NCI-H524 (cell line): ENCODE results near the gene MYORG.
"Not testable (repeated sequence)": the region's sequence is repeated elsewhere in the genome, so short reads cannot be mapped to it uniquely, and the experiment has no call there.

Experiments used
- DNase-seq, 2 experiments: peaks; one replicate each; lab custom pipeline; 2025; lab: John Stamatoyannopoulos, UW

MYORG gene

DNA sequence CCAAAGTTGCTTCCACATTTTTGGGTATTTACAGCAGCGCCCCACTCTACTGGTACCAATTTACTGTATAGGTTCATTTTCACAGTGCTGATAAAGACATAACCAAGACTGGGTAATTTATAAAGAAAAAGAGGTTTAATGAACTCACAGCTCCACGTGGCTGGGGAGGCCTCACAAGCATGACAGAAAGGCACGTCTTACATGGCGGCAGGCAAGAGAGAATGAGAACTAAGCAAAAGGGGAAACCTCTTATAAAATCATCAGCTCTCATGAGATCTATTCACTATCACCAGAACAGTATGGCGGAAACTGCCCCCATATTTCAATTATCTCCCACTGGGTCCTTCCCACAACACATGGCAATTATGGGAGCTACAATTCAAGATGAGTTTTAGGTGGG lies 7.9 kb downstream of the MYORG start:
- DNase-seq: not testable (repeated sequence)

DNA sequence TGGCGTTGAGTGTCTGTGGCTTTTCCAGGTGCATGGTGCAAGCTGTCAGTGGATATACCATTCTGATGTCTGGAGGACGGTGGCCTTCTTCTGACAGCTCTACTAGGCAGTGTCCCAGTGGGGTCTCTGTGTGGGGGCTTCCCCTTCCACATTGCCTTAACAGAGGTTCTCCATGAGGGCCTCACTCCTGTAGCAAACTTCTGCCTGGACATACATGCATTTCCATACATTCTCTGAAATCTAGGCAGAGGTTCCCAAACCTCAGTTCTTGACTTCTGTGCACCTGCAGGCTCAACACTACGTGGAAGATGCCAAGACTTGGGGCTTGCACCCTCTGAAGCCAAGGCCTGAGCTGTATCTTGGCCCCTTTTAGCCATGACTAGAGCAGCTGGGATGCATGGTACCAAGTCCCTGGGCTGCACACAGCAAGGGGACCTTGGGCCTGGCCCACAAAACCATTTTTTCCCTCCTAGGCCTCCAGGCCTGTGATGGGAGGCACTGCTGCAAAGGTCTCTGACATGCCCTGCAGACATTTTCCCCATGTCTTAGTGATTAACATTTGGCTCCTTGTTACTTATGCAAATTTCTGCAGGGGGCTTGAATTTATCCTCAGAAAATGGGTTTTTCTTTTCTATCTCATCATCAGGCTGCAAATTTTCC lies 8.8 kb downstream of the MYORG start:
- not testable (repeated sequence) for DNase-seq

DNA sequence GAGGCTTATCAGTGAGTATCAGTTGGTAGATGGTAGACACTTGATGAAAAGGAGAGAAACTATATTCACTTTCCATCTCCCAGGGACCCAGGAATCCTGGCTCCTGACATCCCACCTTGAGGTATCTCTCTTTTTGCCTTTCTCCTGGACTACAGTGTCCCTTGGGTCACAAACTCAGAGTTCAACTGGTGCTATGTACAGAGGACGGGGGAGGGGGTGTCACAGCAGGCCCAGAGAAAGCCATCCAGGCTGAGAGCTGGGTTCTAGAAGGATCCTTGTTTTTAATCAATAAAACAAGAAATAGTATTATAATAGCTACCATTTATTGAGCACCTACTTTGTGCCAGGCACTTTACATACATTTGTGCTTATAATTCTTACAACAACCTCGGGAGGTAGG lies 10.3 kb downstream of the MYORG start:
- no peak for DNase-seq

DNA sequence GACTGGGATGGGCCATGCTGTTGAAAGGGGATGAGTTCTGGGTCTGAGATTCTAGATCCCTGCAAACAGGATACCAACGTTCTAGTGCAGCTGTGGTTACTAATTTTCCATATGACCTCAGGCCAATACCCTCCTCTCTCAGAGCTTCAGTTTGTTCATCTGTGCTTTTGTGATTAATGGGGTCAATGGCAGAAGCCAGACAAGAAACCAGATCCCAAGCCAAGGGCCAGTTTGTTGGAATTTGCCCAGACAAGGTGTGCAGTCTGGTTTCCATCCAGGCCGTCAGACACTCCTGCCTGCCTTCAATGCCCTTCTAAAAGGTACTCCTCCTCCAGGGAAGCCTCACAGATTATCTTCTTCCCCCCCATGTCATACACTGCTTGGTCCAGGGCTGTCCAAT lies 11.4 kb downstream of the MYORG start:
- DNase-seq: no peak

DNA sequence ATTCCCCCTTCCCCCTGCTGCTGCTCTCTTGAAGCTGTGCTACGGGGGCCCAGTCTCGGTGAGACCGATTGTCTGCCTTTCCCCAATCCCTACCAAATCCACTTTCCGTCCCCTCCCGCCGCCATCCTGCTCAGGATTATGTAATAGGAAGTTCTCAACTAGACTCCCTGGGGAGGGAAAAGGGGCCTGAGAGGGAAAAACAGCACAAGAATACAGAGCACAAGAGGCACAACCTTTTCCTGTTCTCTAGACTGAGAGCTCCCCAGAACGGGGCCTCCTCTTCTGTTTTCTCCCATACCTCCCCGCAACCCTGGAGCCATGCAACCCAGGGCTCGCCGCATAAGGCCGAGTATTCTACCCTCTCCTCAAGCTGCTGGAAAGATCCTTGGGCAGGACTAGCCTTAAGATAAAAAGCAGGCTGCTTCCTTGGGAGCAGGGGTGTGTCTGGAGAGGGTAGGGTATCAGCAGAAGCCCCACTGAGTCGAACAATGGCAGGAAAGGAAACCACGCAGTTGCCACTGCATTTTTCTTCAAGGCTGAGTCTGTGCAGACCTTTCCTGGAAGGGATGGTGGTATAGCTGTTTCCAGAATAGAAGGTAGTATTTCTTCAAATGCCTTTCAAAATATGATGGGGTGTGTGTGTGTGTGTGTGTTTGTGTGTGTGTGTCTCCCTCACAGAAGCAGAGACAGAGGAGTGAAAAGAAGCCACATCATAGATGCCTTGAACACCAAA lies 12.9 kb downstream of the MYORG start:
- DNase-seq: no peak

DNA sequence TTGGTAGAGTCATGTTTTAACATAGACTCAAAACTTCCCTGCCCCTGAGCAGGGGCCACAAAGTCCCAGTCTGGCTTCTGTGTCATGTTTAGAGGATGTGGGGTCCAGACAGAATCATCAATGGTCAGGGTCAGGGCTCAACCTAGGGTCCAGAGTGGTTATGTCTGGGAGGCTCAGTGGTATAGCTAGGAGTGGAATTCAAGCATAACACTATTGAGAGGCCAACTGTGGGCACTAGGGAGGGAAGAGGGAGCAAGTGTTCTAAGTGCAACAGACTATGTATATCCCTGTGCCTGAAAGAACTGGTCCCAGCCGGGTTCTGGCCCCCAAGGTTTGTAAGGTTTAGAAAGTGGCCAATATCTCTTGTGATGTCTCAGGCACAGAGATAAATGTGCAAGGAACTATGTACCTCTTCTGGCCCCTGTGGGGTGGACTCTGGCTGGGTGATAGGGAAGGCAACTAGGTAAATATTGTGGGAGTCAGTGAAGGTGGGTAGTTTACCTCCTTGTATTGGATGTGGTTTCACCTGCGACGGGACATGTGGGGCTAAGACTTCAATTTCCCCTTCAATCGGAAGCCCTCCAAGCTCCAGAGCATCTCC lies 14.0 kb downstream of the MYORG start:
- DNase-seq: no peak

DNA sequence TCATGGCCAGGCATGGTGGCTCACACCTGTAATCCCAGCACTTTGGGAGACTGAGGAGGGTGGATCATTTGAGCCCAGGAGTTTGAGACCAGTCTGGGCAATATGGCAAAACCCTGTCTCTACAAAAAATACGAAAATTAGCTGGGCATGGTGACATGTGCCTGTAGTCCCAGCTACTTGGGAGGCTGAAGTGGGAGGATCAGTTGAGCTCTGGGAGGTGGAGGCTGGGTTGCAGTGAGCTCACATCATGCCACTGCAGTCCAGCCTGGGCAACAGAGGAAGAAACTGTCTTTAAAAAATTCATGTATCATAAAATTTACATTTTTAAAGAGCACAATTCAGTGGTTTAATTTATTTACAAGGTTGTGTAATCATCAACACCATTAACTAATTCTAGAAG lies 23.7 kb downstream of the MYORG start:
- not testable (repeated sequence) for DNase-seq

DNA sequence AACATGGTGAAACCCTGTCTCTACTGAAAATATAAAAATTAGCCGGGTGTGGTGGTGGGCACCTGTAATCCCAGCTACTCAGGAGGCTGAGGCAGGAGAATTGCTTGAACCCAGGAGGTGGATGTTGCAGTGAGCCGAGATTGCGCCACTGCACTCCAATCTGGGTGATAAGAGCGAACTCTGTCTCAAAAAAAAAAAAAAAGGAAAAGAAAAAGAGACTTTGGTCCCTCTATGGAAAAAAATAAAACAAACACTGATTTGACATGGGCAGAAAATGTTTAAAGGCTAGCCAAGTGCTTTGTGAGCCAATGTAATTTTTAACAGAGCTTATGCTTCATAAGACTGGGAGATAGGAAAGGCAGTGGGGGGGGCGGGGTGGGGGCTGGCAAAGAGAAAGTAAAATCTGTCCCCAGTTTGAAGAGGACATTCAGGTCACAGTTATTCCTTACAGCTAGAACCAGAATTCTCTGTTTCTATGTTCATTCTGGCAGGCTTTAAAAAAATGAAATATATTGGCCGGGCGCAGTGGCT lies 24.5 kb downstream of the MYORG start:
- DNase-seq: not testable (repeated sequence)

DNA sequence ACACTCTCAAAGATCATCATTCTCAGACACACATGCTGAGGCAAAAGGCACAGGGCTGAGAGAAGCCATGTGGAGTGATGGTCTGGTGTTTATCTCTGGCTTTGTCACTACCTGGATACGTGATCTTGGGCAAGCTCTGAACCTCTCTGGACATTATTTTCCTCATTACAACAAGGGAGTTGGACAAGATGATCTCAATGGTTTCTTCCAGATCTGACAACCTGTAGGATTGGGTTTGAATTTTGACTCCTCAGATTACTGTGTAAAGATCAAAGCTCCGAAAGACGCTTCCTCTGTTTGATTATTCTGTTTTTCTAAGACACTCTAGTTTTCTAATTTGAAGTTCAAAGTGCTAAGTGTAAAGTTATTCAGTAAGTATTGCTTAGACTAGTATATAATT lies 27.4 kb downstream of the MYORG start:
- DNase-seq: no peak

DNA sequence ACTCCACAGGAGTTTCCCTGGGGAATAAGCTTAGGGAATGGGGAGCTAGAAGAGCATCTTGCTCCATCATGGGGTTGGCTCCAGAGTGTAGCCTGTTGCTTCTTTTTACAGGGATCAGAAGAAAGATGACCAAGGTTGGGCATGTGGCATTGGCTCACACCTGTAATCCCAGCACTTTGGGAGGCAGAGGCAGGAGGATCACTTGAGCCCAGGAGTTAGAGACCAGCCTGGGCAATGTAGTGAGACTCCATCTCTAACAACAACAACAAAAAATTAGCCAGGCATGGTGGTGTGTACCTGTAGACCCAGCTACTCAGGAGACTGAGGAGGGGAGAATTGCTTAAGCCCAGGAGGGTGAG lies 28.9 kb downstream of the MYORG start:
- no peak for DNase-seq

DNA sequence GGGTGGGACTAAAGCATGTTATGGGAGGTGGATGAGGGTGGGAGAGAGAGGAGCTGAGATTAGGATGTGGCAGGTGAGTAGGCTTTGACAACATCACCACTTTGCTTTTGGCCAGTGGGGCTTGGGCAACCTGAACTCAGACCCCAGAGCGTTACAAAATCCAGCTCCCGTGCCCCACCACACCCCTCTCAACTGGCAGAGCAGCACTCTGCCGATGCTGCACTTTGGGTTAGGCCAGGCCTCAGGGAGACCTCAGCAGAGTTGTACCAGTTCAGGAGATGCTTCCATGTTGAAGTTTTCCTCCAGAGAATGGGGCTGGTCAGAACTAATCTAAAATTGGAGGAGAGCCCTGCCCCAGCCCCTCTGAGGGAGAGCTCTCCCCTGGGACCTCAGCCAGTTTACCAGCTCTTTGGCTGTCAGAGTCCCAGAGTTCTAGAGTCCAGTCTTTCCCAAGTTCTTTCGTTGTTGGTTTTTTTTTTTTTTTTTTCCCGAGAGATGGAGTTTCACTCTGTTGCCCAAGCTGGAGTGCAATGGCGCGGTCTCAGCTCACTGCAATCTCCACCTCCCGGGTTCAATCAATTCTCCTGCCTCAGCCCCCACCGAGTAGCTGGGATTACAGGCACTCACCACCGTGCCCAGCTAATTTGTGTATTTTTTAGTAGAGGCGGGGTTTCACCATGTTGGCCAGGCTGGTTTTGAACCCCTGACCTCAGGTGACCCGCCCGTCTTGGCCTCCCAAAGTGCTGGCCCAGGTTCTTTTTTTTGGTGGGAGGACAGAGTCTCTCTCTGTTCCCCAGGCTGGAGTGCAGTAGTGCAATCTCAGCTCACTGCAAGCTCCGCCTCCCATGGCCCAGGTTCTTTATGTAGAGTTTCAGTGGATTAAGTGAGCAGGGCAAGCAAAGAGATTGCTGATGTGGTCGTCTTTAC lies 29.6 kb downstream of the MYORG start:
- no peak for DNase-seq

DNA sequence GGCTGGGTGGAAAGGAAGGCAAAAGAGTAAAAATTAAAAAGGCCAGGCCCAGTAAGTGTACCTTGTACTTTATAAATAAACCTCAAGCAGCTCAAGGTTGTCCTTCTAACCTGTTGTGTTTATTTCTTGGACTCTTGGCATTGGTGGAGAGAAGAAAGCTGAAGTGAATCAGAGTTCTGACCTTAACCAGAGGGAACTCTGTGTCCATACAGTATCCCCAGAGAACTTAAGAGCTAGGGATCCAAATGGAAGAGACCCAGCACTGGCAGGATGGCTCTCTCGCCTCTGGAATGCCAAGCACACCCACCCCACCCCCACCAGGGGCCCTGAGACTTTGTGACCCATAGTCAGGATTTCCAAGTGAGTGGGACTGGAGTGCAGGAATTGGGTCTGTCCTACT lies 33.1 kb downstream of the MYORG start:
- no peak for DNase-seq

DNA sequence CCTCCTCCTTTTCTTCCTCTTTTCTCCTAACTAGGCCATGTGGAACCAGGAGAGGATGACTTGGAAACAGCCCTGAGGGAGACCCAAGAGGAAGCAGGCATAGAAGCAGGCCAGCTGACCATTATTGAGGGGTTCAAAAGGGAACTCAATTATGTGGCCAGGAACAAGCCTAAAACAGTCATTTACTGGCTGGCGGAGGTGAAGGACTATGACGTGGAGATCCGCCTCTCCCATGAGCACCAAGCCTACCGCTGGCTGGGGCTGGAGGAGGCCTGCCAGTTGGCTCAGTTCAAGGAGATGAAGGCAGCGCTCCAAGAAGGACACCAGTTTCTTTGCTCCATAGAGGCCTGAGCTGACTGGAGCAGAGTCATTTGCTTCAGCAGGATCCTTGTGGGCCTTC lies 33.6 kb downstream of the MYORG start:
- no peak for DNase-seq

DNA sequence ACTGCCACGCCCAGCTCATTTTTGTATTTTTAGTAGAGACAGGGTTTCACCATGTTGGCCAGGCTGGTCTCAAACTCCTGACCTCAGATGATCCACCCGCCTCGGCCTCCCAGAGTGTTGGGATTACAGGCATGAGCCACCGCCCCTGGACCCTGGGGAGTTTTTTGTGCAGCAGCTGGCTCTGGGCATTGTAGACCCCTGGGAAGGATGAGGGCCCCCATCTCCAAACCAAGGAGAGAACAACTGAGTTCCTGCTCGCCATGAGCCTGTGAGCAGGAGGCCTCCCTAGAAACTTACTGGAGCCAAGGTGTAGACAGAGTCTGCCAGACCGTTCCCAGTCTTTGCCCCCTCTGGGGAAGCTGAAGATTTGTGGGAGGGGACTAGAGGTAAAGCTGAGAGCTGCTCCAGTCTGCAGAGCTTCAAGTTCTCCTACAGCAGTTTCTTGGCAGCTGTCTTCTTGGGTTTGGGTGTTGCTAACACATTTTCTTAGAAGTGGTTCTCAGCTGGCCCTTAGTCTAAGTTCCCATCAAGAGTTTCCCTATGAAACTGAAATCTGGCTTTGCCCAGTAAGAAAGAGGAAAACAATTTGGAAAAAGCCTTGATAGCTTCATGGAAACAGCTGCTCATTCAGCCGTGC lies 34.9 kb downstream of the MYORG start:
- DNase-seq: no peak

DNA sequence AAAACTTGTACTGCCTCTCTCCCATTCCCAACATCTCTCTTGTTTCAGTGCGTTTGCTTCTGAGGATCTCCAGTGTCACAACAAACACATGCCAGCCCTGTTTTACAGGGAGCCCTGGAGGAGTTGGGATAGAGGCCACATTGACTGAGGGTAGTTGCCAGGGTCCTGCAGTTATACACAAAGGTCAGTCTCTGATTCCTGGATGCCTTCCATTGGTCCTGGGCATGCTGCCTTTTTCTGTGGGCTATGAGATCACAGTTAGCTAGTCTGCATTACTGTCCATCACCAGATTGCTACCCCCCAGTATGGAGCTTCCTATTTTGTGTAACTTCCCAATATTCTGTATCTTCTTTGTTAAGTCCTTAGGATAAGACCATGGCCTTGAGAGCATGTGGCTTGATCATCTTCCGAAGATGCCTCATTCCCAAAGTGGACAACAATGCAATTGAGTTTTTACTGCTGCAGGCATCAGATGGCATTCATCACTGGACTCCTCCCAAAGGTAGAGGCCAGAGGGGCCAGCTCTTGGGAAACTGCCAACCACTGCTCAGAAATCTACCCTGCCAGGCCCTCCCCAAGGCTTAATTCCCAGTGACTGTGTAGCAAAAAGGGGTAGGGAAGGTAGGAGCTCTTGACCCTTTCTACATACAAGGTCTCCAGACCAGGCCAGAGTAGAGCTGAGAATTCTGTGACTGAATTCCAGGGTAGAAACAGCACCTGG lies 37.9 kb downstream of the MYORG start:
- no peak for DNase-seq

DNA sequence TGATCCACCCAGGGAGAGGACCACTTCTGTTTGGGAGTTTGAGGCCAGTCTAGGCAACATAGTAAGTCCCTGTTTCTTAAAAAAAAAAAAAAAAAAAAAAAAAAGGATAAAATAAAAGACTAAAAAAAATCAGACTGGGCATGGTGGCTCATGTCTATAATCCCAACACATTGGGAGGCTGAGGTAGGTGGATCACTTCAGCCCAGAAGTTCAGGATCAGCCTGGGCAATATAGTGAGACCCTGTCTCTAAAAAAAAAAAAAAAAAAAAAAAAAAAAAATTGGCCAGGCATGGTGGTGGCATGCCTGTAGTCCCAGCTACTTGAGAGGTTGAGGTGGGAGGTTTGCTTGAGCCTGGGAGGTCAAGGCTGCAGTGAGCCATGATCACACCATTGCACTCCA lies 38.6 kb downstream of the MYORG start:
- DNase-seq: not testable (repeated sequence)

DNA sequence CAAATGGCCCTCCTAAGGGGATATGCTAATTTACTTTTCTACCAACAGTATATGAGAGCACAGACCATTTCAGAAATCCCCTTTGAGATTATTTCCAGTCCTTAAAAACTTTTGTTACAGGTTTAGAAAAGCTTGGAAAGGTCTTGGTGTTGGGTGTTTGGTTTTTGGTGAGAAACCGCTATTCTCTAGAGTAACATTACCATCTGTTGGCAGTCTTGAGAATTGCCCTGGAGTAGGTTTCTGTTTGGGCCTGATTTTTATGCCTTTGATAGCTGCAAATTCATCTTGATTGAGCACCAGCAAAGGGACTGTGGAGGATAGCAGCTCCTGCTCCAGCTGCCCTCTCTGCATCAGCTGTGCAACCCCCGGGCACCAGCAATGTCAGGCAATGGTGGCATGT lies 39.3 kb downstream of the MYORG start:
- DNase-seq: peak in 1 of 2 experiments; percentile 38

DNA sequence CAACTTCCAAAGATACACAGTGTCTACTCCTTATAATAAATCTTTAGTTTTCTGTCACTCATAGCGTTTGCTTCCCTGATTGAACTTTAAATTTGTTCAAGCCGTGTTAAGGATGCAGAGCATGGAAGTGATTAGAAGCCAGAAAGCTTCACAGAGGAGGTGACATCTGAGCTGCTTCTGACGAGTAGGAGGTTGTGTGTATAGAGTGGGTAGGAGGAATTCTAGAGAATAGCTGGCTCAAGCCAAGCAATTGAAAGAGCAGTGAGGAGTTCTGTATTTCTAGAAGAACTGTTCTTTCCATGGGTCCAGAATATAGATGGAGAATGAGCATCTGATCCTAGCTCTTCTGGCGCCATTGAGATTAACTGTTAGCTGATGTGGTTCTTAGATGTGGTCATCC lies 41.3 kb downstream of the MYORG start:
- DNase-seq: no peak

DNA sequence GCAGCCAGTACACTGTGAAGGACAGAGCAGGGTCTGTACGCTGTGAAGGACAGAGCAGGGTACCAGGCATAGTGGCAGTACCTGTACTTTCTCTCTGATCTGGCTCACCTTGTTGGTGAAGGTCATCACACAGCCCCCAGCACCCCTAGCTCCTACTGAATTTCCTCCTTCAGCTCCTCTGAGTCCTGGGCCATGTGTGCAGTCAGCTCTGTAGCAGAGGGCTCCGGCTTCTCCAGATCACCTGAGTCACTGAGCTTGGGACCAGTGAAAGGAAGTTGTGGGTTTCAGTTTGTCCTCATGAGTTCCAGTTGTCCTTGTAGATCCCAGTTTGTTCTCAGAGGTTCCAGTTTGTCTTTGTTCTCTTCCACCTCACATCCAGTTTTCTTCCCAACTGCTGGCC lies 41.8 kb downstream of the MYORG start:
- no peak for DNase-seq

DNA sequence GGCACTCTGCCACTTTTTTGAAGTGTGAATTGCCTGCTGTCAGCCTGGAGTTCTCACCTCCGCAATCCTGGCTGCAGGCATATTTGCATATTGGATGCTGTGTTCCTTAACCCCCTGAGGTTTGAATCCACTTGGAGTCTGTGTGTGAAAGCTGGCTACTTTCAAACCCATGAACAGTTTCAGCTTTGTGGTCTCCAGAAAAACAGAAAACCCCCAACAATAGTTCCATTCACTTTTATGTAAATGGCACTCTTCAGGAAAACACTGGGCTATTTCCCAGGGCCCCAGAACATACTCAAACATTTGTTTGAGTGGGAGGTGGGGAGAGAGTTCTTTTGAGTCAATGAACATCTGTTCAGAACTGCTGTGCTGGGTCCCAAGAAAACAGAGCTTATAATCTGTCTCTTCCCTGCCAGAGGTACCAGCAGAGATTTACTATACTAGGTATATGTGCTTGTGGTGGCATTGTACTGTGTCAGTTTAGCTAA lies 42.3 kb downstream of the MYORG start:
- DNase-seq: peak in 1 of 2 experiments; percentile 58

DNA sequence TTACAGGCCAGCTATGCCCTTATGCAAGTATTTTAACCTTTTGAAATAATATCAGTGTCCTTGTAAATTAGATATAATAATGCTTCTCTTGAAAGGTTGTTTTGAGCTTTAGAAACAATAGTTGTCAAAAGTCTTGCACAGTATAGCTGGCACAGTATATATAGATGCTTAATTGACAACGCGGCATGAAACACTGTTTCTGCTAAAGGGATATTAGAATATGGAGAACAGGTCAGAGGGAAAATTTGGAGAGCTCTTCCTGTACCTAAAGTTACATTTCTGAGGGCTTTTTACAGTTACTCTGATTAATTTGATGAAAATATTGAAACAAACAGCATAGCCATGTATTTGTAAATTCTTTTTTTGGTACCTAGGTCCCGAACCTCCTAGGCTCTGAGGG lies 42.9 kb downstream of the MYORG start:
- no peak for DNase-seq
